Lower leg skin (tissue), 3 donors: ENCODE results near the gene GSTCD.

Experiments used
- CTCF ChIP-seq, 3 donors: fragments of 450-650 bp; IDR thresholded peaks; one replicate each; pipeline ENCODE4 v1.5.1; 2016; ENCODE audit warnings: antibody characterized with exemption in 3 of 3, mild to moderate bottlenecking in 3 of 3, moderate library complexity in 2 of 3
- POLR2A ChIP-seq, 2 donors: fragments of 450-650 bp; IDR thresholded peaks; one replicate each; pipeline ENCODE4 v1.6.1; 2016 to 2017; ENCODE audit warnings: antibody characterized with exemption in 2 of 2, mild to moderate bottlenecking in 1 of 2, moderate library complexity in 1 of 2

- TF ChIP-seq CTCF (IDR thresholded peaks at IDR 0.05) (no peak), POLR2A (IDR thresholded peaks at IDR 0.05) (no peak)
Observed at GRCh38 chr4:105836537-105836936, 128.0 kb downstream of the GSTCD start.
